Peyer's patch (tissue), 4 donors: ENCODE results near the gene TMEM252.
A peak's percentile ranks its signal among the peaks of the same experiment; 100 is the strongest.

ENCODE experiments used
- CTCF ChIP-seq, 6 experiments: fragments of 450-650 bp in 4 of 6; fragments of 200-600 bp in 2 of 6; sonication (generic) in 1 of 6; IDR thresholded peaks; one replicate each; pipeline ENCODE4 v1.5.1; 2017 to 2019; ENCODE audit warnings: antibody characterized with exemption in 6 of 6, mild to moderate bottlenecking in 3 of 6, moderate library complexity in 1 of 6
- POLR2A ChIP-seq, 2 donors: fragments of 450-650 bp; IDR thresholded peaks; one replicate each; pipeline ENCODE4 v1.5.1; 2017; ENCODE audit warnings: antibody characterized with exemption in 2 of 2, mild to moderate bottlenecking in 2 of 2, moderate library complexity in 2 of 2

GRCh38 chr9:68530618-68531017, 10.1 kb downstream of the TMEM252 start:
- peak in 2 of 6 experiments; percentile 27 to 35 for TF ChIP-seq CTCF (IDR thresholded peaks at IDR 0.05)
- TF ChIP-seq POLR2A (IDR thresholded peaks at IDR 0.05) = peak in 1 of 2 donors; percentile 41
